Measurements from ENCODE around the gene ARHGEF10L.

ARHGEF10L gene

GRCh38 chr1:17661546-17662157 is 122.2 kb downstream of the ARHGEF10L start:
- no peak for DNase-seq (ENCODE audit: low read depth, low spot score)

GRCh38 chr1:17662296-17662695 is 122.8 kb downstream of the ARHGEF10L start:
- no peak for DNase-seq (ENCODE audit: low read depth, low spot score)

DNA sequence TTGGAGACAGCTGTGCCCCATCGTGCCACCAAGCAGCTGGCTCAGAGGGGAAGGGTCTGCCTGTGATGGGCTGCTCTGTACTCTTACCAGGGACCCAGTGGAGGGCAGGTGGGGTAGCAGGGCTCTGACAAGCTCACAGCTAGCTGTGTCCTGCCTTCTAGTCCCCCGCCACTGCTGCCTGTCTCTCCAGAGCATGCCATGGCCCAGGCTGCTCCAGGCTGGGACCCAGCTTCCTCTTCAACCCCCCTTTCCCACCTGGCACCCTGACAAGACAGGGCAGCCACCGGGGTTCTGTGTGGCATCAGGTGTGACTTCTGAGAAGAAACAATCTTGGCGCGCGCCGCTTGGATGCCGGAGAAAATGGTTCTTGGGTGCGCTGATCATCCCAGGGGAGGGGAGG is 123.3 kb downstream of the ARHGEF10L start:
- DNase-seq (ENCODE audit: low read depth, low spot score) = no peak

DNA sequence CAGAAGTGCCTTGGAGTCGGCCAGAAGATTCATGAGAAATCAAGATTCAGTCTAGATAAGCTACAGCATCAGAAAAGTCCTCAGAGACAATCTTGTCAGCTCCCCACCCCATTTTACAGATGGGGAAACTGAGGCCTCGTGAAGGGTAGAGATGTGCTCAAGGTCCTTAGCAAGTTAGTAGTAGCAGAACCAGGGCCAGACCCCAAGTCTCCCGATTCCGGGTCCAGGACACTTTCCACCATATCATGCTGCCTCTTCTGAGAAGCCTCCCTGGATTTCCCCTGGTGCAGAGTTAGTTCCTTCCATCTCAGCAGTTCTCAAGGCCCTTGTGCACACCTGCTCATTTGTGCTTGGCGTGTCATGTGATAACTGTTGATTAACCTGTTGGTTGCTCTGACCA is 124.1 kb downstream of the ARHGEF10L start:
- no peak for DNase-seq (ENCODE audit: low read depth, low spot score)

GRCh38 chr1:17664322-17664721 is 124.8 kb downstream of the ARHGEF10L start:
- DNase-seq (ENCODE audit: low read depth, low spot score) = no peak

GRCh38 chr1:17665054-17665453 is 125.6 kb downstream of the ARHGEF10L start:
- DNase-seq (ENCODE audit: low read depth, low spot score) = no peak

- no peak for DNase-seq (ENCODE audit: low read depth, low spot score)
Observed at GRCh38 chr1:17665950-17666720, 126.6 kb downstream of the ARHGEF10L start.

- DNase-seq (ENCODE audit: low read depth, low spot score) = no peak
Observed at GRCh38 chr1:17667641-17668040, 128.1 kb downstream of the ARHGEF10L start.

DNA sequence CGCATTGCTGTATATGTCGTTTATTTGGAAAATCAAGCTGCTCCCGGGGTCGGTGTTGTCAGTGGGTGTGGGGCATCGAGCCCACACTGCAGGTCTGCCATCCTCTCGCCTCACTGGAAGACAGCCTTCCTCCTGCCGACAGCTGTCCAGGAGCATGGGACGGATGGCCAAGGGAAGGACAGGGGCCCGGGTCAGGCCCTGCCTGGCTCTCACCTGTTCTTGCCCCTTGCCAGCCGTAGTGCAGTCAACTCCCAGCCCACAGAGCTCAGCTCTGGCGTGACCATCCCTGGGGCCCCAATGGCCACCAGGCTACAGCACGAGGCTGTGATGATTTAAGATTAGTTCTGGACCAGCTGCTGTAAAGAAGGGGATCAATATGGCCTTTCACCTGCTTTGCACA is 128.7 kb downstream of the ARHGEF10L start:
- DNase-seq (ENCODE audit: low read depth, low spot score) = no peak

GRCh38 chr1:17668624-17669175 is 129.2 kb downstream of the ARHGEF10L start:
- no peak for DNase-seq (ENCODE audit: low read depth, low spot score)

- DNase-seq (ENCODE audit: low read depth, low spot score) = no peak
Observed at GRCh38 chr1:17669305-17669704, 129.8 kb downstream of the ARHGEF10L start.

DNA sequence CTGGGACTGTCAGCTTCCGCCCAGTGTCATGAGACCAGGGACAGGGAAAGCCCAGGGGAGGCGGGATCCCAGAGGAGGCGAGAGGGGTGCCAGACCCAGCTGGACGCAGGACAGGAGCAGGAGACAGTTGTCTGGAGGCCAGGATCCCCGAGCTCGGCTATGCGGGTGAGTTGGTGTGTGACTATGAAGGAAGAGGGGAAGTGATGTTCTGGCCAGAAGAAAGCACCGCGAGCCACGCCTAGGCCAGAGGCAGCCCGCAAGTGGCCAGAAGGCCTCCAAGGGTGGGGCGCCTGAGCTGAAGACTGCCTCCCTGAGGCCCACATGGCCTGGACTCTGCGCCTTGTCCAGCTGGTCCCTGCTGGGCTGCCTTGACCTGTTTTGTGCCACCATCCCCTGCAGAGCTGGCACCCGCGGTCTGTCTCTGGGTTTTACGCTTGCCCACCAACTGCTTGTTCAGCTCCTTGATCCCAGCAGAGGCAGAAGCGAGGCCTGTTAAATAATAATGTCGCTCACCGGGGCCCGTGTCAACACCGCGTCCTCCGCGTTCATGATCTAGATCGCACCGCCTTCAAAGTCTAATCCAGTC is 130.5 kb downstream of the ARHGEF10L start:
- no peak for DNase-seq (ENCODE audit: low read depth, low spot score)

DNA sequence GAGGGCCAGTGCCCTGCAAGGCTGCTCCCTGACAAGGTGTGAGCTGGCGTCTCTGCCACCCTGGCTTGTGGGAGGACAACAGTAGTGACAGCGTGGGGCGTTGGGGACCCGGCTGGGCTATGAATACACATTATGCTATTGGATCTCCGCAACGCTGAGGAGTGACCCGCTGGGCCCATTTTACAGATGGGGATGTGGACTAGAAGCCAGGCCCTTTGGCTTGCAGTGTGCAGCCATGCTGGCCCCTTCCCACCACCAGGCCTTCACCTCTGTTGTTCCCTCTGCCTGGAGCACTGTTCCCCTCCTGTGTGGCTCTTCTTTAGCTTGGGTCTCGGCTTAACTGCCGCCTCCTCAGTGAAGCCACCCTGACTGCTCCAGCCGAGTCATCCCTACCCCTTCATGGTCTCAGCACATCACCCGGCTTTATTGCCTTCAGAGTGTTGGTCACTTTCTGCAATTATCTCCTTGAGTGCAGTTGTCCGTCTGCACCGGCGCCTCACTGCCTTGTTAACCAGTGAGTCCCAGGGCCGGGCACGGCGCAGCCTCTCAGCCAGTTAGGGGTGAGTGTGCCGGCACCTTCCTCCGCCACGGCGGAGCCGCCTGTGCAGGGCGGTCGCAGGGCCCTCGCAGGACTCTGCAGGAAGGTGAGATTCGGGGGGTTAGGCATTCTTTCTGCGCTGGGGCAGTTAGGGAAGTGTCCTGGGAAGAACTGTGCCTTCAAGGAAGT is 131.3 kb downstream of the ARHGEF10L start:
- DNase-seq (ENCODE audit: low read depth, low spot score) = no peak

- no peak for DNase-seq (ENCODE audit: low read depth, low spot score)
Observed at GRCh38 chr1:17671314-17671705, 131.8 kb downstream of the ARHGEF10L start.

DNA sequence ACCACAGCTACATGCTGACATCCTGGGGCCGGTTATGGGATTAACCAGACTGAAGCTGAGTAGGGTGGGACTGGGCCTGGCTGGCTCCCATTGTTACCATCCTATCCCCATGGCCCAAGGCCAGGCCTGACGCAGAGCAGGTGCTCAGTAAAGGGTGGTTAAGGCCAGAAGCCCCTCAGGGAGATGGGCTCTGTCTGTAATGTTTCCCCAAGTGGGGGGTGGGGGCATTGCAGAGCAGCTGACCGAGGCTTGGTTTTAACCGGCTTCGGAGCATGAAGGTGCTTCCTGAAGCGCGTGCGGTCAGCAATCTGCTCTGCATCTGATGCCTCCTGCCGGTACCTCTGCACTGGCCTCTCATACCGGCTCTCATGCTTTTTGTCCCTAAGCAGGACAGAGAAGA is 132.2 kb downstream of the ARHGEF10L start:
- no peak for DNase-seq (ENCODE audit: low read depth, low spot score)

DNA sequence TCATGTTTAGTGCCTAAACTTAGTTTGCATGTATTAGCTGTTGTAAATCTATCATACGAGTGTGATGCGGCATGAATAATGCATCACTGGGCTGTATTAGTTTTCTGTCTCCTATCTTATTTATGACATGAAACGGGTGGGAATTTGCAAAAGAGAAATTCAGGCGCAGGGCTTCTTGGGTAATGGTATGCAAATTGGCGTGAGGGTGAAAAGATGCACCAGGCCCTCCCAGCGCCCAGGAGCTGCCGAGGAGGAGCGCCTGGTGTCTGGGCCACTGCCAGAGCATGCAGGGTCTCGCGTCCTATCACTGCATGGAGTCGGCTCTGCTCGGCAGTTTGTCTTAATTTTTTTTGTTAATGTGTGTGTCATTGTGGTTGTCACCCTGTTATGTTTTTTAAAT is 132.7 kb downstream of the ARHGEF10L start:
- no peak for DNase-seq (ENCODE audit: low read depth, low spot score)

DNA sequence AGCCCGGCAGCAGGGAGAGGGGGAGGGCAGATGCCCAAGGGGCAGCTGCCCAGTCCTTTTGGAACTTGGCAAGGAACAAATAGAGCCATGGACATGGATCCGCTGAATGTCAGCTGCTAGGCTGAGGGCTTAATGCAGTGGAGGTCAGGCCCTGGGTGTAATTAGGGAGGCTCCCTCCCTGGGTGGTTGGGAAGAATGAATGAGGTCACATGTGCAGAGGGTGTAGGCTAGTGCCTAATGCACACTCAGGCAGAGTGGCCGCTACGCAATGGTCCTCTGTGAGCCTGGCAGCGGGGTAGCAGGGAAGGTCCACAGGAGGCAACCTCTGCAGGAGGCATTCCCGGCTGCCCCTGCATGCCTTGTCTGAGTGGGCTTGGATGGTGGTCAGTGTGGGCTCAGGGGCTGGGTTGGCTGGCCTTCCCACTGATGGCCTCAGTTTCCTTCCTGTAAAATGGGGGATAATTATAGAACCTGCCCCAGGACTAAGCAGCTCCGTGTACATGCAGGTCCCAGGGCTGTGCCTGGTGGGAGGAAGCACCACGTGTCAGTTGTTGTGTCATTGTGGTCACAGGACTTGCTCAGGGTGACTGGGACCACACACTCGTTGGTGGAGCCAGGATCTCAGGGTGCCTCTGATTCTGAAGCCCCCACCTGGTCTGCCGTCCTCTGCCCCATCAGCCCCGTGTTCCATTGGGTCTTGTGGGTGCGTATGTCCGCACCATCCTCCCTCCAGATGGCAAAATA is 134.0 kb downstream of the ARHGEF10L start:
- DNase-seq (ENCODE audit: low read depth, low spot score) = no peak

GRCh38 chr1:17674726-17675500 is 135.4 kb downstream of the ARHGEF10L start:
- DNase-seq (ENCODE audit: low read depth, low spot score) = no peak

GRCh38 chr1:17675744-17676143 is 136.2 kb downstream of the ARHGEF10L start:
- no peak for DNase-seq (ENCODE audit: low read depth, low spot score)

DNA sequence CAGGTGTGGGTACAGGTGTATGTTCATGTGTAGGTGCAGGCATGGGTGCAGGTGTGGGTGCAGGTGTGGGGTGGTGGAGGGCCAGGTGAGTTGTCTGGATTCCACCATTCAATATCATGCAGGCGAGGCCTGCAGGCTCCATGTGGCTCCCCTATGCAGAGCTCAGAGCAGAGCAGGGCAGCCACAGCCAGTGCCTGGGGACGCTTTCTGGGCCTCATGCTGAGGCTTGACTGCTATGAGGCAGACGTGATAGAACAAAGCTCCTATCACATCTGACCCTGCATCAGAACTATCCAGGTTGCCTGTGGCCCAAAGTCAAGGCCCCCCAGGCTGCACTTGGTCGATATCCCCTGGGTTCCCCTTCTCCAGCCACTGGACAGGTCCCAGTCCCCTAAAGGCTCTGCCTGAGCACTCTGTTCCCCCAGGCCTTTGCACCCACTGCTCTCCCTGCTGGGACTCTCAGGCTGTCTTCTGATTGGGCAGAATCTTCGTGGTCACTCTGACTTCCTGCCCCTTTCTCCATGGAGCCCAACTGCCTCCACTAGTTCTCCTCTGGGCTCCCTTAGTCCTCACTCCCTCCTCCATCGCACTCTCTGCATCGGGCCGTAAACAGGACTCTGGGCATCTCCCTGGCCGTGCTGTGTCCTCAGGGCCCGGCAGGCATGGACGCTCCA is 137.0 kb downstream of the ARHGEF10L start:
- no peak for DNase-seq (ENCODE audit: low read depth, low spot score)

Data from iPS DF 19.7 (cell line).